ENCODE data around the gene MAP3K4. TPM values are rescaled to one million over a fixed set of nuclear protein-coding genes. Genes with fewer than 3 reads are reported as not detected.

The MAP3K4 gene
- polyA plus RNA-seq, 4 donors = 26.7 to 44.5 (median 37.4) TPM

DNA sequence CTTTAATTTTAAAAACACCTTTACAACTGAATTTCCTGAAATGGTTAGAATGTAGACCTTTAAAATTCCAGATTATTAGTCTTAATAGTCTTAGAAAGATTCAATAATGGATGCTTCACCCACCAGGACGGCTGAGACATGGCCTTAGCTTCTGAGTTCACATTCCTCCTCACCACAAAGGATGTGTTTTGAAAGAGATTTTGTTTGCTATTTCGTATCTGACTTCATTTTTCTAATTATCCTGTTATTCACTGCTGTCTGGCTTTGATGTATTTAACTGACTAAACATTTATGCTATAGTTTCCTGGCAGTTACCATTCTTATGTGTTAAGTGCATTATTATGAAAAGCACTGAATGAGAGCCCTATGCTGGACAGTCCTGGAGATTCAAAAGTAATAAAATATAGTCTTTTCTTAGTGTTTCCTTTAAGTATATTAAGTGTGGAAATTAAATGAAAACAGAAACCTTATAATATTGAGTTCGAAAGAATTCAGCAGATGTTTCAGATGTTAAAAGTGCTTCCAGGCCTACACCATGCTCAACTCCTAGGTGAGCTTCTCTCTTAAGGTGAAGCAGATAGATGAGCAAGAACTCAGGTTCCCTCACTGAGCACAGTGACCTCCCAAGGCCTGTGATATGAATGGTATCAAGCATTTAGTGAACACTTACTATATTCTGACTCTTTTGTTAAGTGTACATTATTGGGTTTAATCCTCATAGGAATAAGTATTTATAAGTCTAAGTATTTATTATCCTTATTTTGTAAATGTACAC lies 40.3 kb downstream of the MAP3K4 start:
- DNase-seq (ENCODE audit: low read depth in 4 of 4, low spot score in 3 of 4) = no peak

DNA sequence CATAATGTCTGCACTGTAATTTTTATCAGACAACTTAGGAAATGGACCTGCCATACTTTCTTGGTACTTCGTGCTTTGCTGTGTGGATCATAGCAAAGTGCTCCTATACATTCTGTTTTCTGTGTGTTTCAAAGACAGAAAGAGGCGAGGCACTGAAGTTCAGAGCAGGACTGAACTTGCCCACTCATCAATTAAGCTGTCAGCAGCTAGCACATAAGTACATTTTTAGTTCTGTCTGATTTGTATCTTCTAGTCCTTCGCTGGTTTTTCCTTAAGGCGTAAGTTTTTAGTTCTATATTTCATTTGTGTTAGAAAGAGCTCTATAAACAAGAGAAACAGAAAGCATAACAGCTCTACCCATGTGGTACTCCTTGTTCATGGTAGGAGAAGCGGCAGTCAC lies 42.1 kb downstream of the MAP3K4 start:
- DNase-seq (ENCODE audit: low read depth in 4 of 4, low spot score in 3 of 4) = no peak

DNA sequence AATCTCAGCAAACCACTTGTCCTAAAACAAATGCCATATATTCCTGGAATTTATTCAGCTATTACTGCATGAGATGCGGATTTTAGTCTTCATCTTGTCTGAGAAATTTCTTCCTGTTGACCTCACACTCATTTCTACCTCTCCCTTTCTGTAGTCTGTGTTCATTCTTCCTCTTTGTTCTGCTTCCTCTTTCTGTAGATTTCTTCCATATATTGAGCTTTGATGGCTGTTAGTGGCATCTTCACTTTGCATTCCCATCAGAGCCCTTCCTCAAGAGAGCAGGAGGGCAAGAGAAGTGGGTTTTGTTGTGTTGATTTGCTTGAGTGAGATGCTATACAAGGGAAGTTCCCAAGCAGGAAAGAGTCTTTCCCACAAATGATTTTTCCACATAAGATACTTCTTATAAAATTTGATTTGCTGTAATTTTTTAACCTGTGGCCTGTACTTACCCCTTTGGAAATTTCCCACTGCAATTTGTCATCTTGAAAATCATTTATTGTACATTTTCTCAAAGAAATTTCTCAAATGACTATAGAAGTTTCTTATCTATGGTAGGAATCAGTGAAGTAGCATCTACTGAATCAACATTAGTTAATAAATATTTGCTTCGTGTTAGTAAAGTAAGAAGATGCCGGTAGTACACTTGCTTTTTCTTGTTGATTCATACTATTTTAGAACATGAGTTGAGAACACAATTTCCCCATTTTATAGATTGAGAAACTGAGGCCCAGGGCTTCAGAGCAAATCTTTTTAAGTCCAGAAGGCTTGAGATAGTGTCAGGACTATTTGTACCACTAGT lies 43.8 kb downstream of the MAP3K4 start:
- DNase-seq (ENCODE audit: low read depth in 4 of 4, low spot score in 3 of 4) = no peak

DNA sequence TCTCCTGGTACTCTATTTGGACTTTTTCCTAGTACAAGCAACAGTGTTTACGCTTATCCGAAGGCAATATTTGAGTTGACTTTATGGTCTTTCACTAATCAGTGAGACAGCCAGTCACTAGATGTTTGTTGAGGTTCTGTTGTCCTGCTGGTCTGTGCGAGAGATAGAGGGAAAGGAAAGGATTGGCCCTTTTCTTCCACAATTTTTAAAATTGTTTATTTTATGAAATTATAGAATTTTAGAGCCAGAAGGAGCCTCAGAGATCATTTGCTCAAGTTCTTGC lies 44.4 kb downstream of the MAP3K4 start:
- DNase-seq (ENCODE audit: low read depth in 4 of 4, low spot score in 3 of 4) = no peak

DNA sequence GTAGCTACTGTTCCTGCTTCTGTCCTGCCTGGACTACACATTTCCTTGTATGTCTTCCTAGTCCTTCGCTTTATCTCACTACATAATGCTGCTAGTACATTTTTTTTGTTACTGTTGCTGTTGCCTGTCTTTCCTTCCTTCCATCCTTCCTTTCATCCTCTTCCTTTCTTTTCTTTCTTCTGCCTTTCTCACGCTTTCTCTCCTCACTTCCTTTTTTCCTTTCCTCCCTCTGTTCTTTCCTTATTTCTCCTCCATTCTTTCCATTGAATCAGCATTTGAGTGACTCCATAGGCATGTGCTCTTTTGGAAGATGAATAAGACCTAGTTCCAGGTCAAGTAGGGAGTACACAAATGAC lies 46.3 kb downstream of the MAP3K4 start:
- DNase-seq (ENCODE audit: low read depth in 4 of 4, low spot score in 3 of 4) = no peak

DNA sequence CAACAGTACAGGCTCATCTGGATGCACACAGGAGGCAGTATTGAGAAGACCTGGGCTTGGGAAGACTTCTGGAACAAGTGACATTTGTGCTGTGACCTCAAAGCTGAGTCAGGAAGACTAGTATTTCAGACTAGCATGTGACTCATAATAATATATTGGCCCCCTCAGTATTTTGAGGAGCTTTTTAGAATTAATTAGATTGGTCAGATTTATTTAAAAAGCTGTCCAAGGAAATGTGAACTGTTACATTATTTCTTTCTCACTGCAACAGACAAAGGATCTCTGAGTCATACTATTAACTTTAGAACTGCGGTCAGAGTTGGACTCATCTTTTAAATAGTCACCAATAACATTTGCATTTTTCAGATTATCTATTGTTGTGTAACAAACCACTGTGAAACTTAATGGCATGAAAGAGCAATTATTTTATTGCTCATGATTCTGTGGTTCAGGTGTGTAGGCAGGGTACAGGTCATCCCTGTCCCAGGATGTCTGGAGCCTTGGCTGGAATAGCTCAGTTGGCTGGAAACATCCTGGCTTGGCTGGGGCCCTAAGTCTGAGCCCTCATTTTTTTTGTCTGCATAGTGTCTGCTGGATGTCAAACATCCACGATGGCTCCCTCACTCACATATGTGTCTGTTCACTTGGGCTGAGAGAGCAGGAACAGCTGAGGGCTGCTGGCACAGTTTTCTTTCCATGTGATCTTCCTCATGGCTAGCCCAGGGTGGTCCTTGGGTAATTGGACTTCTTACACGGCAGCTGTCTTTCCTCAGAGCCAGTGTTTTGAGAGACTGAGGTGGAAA lies 46.9 kb downstream of the MAP3K4 start:
- peak in 1 of 4 donors; percentile 6 for DNase-seq (ENCODE audit: low read depth in 4 of 4, low spot score in 3 of 4)

DNA sequence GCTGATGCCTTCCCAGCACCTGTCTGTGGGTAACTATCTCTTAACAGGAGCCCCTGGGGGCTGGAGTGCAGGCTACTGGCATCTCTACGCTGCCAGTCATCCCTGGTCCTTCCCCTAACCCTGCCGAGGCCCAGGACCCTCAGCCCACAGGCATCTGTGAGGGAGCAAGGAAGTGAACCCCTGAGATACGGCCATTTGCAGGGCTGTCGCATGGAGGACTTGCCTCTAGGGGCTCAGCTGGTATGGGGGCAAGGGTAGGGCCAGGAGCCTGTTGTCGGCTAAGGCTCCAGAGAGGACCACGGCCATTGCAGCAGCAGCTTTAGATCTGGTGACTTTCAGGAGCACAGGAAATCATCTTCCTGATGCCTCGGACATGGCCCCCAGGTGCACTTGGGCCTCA lies 49.7 kb downstream of the MAP3K4 start:
- no peak for DNase-seq (ENCODE audit: low read depth in 4 of 4, low spot score in 3 of 4)

DNA sequence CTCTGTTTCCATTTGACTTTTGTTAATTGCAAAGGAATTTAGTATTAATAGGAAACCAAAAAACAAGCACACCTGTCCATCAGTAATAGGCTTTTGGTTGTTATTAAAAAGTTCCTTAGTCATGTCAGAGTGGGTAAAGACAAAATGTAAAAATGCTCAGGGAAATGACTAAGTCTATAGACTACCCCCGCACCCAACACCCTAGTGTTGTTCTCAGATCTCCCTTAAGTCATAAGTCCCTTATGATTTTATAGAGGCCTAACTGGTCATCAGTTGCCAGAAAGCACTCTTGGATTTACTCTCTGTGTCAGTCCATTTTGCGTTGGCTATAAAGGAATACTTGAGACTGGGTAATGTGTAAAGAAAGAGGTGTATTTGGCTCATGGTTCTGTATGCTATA lies 52.8 kb downstream of the MAP3K4 start:
- no peak for DNase-seq (ENCODE audit: low read depth in 4 of 4, low spot score in 3 of 4)

DNA sequence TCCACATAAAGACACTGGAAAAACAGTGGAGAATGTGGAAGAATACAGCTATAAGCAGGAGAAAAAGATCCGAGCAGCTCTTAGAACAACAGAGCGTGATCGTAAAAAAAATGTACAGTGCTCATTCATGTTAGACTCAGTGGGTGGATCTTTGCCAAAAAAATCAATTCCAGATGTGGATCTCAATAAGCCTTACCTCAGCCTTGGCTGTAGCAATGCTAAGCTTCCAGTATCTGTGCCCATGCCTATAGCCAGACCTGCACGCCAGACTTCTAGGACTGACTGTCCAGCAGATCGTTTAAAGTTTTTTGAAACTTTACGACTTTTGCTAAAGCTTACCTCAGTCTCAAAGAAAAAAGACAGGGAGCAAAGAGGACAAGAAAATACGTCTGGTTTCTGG lies 57.1 kb downstream of the MAP3K4 start:
- no peak for DNase-seq (ENCODE audit: low read depth in 4 of 4, low spot score in 3 of 4)

DNA sequence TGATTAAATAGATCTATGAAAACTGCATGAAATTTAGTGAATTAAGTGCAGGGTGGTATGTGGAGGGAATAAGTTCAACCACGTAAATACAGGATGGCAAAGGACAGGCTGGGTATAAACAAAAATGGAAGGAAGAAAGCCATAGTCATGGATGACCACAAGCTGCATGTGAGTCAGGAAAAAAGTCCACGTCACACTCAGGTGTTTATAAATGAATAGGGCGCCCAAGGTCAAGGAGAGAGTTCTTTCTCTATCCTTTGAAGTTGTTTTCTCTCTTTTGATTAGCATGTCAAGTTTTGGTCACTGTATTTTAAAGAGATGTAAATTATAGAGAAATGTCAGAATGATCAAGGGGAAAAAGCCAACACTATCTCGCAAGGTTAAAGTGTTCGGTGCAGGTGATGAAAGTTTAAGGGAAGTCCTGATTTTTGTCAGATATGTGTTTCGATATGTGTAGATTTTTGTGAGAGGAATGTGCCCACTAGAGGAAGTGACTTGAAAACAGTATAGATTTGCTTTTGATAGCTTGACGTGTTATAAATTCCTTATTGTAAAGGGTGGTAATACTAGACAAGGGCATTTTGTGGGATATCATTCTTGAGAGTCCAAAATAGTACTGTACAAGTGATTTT lies 58.7 kb downstream of the MAP3K4 start:
- no peak for DNase-seq (ENCODE audit: low read depth in 4 of 4, low spot score in 3 of 4)

DNA sequence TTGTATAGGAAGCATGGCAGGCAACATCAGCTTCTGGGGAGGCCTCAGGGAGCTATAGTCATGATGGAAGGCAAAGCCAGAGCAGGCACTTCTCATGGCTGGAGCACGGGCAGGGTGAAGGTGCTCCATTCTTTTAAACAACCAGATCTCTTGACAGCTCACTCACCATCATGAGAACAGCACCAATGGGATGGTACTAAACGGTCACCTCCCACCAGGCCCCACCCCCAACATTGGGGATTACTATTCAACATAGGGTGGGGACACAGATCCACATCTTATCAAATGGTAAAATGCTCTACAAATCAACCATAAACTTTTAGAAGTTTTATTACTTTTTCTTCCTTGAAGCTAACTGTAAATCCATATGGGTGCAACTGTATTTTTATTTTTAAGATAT lies 61.5 kb downstream of the MAP3K4 start:
- DNase-seq (ENCODE audit: low read depth in 4 of 4, low spot score in 3 of 4) = no peak

DNA sequence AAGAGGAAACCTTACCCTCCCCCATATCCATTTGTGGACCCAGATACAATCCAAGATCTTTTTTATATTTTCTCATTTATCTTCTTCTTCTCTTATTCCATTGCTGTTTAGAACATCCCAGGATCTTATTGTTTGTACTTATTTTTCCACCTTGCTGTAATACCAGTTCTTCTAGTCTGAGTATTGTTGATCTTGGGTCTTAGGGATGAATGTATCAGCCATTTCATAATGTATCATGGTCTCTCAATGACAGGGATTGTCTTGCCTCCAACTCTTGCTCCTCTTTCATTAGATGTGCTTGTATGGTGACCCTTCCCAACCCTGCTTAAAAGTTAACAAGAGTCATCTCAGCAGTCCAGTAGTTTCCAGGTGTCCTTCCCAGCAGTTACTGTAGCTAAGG lies 63.3 kb downstream of the MAP3K4 start:
- DNase-seq (ENCODE audit: low read depth in 4 of 4, low spot score in 3 of 4) = no peak

DNA sequence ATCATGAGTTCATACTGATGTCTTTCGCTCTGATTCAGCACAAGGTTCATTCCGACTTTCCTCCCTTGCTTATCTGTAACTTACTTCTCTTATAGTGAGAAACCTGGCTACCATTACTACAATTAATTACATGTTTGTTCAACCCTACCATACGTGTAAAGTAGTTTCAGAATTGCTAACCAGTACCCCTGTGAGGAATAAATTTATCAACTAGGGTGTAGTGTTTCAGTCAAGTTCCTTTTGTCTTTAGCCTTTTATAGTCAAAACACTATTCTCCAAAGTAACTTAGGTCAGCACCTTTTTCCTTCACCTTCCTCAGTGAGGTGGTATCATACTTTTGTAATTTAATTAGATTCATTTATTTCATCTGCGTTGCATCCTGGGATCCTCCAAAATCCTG lies 64.9 kb downstream of the MAP3K4 start:
- DNase-seq (ENCODE audit: low read depth in 4 of 4, low spot score in 3 of 4) = no peak

DNA sequence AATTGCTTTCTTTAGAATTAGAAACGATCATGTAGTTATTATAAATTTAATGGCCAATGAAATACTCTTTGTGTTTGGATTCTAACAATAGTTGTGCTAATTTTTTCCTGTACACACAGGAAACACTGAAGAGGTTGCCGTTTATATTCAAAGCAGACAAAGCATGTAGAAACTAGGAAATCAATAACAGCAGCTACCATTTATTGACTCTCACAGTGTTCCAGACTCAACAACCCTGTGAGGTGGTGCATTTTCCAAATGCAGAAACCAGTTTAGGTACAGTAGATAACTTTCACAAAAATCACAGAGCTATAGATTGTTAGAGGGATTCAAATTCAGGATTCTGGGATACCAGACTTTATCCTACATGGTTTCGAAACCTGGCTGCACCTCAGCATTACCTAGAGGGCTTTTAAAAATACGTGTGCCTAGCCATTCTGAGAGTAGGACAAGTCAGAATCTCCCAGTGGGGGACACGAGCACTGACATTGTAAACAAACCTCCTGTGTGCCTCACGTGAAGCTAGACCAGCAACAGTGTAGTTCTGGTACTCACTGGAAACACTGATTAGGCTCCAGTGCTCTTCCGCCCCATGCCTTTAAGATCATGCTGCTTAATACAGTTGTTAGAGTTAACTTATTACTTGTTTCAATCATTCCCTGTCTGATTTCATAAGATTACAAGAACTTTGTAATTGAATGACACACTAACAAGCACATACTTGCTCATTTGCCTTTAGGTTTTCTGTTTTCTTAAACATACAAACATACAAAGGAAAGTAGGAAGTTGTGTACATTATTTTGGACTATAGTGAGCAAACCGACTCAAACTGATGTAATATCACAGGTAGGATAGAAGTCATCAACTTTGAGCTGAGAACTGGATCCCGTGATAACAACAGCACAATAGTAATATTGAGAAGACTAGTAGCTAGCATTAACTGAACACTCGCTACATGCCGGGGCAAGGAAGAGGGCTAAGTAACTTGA lies 65.8 kb downstream of the MAP3K4 start:
- DNase-seq (ENCODE audit: low read depth in 4 of 4, low spot score in 3 of 4) = no peak

DNA sequence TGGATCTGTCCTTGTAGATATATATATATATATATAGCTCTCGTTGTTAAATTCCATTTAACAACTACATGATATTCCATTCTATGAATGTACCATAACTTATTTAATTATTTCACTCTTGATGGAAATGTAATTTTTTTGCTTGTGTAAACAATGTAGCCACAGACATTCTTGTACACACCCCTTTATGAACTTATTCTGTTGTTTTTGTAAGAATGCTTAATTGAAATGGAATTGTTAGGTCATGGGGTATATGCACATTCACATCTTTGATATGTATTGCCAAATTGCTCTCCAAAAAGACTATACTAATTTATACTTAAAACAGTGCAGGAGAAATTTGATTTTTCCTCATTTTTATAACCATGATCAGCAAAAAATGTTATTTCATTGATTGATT lies 67.2 kb downstream of the MAP3K4 start:
- no peak for DNase-seq (ENCODE audit: low read depth in 4 of 4, low spot score in 3 of 4)

DNA sequence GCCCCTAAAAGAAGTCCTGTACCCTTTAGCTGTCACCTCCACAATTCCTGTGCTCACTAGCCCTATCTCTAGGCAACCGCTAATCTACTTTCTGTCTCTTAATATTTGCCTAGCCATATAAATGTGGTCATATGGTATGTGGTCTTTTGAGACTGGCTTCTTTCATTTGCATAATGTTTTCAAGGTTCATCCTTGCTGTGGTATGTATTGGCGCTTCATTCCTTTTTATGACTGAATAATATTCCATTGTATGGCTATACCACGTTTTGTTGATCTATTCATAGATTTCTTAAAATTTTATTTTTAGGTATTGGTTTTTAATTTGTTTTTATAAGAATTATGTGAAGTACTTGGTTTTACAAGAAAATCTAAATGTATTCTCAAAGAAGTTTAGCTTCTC lies 70.0 kb downstream of the MAP3K4 start:
- no peak for DNase-seq (ENCODE audit: low read depth in 4 of 4, low spot score in 3 of 4)

DNA sequence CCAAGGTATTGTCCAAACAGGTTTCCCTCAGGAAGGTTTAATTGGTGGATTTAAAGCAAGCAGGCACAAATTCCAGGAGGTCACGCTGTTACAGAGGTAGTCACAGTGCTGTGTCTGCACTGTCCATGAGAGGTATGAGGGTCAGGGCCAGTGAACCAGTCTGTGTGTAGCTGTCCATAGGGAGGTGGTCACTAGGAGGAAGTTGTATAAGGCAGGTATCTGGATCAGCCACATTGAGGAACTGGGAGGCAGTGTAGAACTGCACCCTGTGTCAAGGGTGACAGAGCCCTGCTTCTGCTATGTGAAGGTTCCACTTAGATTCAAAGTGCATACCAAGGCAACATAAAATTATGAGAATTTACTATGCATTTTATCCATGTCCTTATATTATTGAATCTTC lies 73.3 kb downstream of the MAP3K4 start:
- no peak for DNase-seq (ENCODE audit: low read depth in 4 of 4, low spot score in 3 of 4)

DNA sequence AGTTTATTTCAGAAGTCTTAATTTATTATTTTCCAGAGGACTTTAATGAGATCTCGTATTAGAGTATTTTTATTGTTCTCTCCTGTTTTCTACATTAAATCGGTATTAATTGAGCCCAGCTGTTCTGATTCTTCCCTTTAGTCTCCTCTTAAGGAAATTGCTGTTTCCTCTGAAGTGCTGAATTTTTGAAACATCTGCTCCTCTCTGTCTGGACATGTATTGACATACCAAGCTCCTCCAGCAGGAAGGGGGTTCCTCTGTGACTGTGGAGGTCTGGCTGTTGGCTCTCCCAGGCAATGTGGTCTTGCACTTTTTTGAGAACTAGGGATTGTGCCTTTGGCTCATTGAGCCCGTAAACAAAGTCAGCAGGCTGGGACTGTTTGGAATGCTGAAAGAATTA lies 74.9 kb downstream of the MAP3K4 start:
- DNase-seq (ENCODE audit: low read depth in 4 of 4, low spot score in 3 of 4) = no peak

DNA sequence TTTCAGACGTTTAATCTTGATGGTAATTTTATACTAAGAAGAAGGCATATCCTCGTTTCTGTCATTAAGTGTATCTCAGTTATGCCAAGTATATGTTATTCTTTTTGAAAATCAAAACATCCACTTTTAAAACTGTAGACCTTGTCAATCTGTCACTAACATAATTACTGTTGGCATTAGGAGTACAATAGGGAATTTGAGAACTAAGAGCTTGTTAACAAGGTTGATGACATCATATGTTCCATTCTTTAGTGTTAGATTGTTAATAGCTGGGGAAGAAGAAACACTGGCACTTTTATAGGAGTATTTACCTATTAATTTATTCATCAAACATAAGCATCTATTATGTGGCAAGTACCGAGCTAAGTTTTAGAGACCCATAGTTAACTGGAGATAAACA lies 76.2 kb downstream of the MAP3K4 start:
- DNase-seq (ENCODE audit: low read depth in 4 of 4, low spot score in 3 of 4) = no peak

DNA sequence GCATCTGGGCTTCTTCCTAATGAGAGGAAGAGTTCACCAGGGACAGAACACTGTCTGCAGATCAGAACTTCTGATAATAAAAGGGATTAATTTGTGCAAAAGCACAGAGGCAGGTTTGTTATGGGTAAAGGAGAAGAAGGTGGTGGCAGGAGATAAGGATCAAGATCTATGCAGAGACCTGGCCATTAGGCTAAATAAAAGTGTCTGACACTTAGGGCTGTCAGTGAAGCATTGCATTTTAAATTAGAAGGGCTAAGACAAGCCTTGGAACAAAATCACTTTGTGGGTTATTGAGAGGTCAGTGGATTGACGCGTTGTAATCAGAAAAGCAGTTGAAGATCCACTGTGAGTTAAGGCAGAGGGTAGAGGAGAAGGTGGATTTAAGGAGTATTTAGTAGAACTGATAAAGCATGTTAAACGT lies 76.8 kb downstream of the MAP3K4 start:
- DNase-seq (ENCODE audit: low read depth in 4 of 4, low spot score in 3 of 4) = no peak
